ENCODE measurements around the gene BAZ2B. TPM values are rescaled to one million over a fixed set of nuclear protein-coding genes. Genes with fewer than 3 reads are reported as not detected.

Gene BAZ2B
- total and polyA plus RNA-seq, 4 donors: 18.3 to 266 (median 39.5) TPM

DNA sequence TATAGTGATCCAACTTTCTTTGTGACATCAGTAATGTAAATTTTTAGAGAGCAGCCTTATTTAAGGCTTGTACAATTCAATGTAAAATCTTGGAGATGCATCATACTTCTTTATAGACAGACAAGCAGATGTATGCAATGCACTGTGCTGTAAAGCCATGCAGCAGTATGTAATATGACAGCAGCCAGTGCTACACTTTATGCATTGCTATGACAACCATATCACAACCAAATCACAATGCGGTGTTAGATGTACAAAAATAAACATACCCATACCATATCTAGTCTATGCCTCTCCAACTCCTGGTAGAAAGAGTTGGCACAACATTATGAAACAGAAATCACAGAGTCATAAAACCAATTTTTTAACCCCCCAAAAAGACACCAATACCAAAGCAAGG lies 219.5 kb downstream of the BAZ2B start:
- no peaks in the 10 kb centered on the region for H3K9me3 ChIP-seq (ENCODE audit: control insufficient read depth in 4 of 4, insufficient read depth in 3 of 4, low read length in 3 of 4)
- H3K9ac ChIP-seq (ENCODE audit: insufficient read depth in 1 of 2, low read length in 2 of 2): no peak overlapping the region
- DNase-seq (peak; percentile 14 to 63 (median 35)), ATAC-seq (ENCODE audit: insufficient read depth, low FRiP score) (no peak)
- no peak overlapping the region for H3K27ac ChIP-seq (ENCODE audit: low read depth in 1 of 2, low read length in 1 of 2)
- peaks cover 5 to 13% (median 12%) of the 10 kb centered on the region in 4 donors for H3K36me3 ChIP-seq (ENCODE audit: control insufficient read depth in 4 of 4, insufficient read depth in 4 of 4, low read length in 4 of 4)
- H3K27me3 ChIP-seq (ENCODE audit: control insufficient read depth in 3 of 3, insufficient read depth in 3 of 3, low read length in 2 of 3): no peaks in the 10 kb centered on the region
- WGBS, 2 donors: 88 to 89% methylated on average over 1 of the region's 1 CpG
- TF ChIP-seq, protein P1, sequence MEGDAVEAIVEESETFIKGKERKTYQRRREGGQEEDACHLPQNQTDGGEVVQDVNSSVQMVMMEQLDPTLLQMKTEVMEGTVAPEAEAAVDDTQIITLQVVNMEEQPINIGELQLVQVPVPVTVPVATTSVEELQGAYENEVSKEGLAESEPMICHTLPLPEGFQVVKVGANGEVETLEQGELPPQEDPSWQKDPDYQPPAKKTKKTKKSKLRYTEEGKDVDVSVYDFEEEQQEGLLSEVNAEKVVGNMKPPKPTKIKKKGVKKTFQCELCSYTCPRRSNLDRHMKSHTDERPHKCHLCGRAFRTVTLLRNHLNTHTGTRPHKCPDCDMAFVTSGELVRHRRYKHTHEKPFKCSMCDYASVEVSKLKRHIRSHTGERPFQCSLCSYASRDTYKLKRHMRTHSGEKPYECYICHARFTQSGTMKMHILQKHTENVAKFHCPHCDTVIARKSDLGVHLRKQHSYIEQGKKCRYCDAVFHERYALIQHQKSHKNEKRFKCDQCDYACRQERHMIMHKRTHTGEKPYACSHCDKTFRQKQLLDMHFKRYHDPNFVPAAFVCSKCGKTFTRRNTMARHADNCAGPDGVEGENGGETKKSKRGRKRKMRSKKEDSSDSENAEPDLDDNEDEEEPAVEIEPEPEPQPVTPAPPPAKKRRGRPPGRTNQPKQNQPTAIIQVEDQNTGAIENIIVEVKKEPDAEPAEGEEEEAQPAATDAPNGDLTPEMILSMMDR (IDR thresholded peaks at IDR 0.05; ENCODE audit: control extremely low read depth, extremely low read depth): no peak
- H3K4me1 ChIP-seq (ENCODE audit: control insufficient read depth in 5 of 5, insufficient read depth in 5 of 5, low read length in 5 of 5): peaks cover 0 to 4% (median 0%) of the 10 kb centered on the region in 5 donors
- no peak overlapping the region for H3K4me3 ChIP-seq

GRCh38 chr2:159382447-159383028 lies 233.8 kb downstream of the BAZ2B start:
- no peak overlapping the region for H3K27ac ChIP-seq (ENCODE audit: low read depth in 1 of 2, low read length in 1 of 2)
- 96 to 98% methylated on average over 6 of the region's 6 CpGs for WGBS, 2 donors
- no peak overlapping the region for H3K4me3 ChIP-seq
- TF ChIP-seq, protein P1 (IDR thresholded peaks at IDR 0.05; ENCODE audit: control extremely low read depth, extremely low read depth): no peak
- ATAC-seq (ENCODE audit: insufficient read depth, low FRiP score): no peak
- no peaks in the 10 kb centered on the region for H3K9me3 ChIP-seq (ENCODE audit: control insufficient read depth in 4 of 4, insufficient read depth in 3 of 4, low read length in 3 of 4)
- H3K4me1 ChIP-seq (ENCODE audit: control insufficient read depth in 5 of 5, insufficient read depth in 5 of 5, low read length in 5 of 5): no peaks in the 10 kb centered on the region
- H3K27me3 ChIP-seq (ENCODE audit: control insufficient read depth in 3 of 3, insufficient read depth in 3 of 3, low read length in 2 of 3): no peaks in the 10 kb centered on the region
- H3K9ac ChIP-seq (ENCODE audit: insufficient read depth in 1 of 2, low read length in 2 of 2): no peak overlapping the region
- no peak for DNase-seq
- peaks cover 6 to 47% (median 29%) of the 10 kb centered on the region in 4 donors for H3K36me3 ChIP-seq (ENCODE audit: control insufficient read depth in 4 of 4, insufficient read depth in 4 of 4, low read length in 4 of 4)

DNA sequence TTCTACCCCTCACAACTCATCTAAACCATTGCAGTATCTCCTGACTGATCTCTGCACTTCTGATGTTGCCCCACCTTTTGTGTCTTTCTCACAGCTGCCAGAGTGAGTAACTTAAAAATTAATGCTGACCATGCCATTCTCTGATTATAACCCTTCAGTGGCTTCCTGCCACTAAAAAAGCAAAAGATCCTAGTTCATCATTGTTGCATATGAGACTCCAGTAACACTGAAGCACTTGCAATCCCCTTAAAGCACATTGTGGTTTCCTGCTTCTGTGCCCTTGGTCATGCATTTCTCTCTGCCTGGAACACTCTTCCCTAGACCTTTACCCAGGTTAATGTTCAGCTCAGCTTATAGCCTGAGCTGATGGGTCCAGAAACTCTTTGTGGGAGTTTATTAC lies 234.8 kb downstream of the BAZ2B start:
- DNase-seq: no peak
- H3K9ac ChIP-seq (ENCODE audit: insufficient read depth in 1 of 2, low read length in 2 of 2): no peak overlapping the region
- peaks cover 6 to 43% (median 29%) of the 10 kb centered on the region in 4 donors for H3K36me3 ChIP-seq (ENCODE audit: control insufficient read depth in 4 of 4, insufficient read depth in 4 of 4, low read length in 4 of 4)
- no peak for ATAC-seq (ENCODE audit: insufficient read depth, low FRiP score)
- no peaks in the 10 kb centered on the region for H3K9me3 ChIP-seq (ENCODE audit: control insufficient read depth in 4 of 4, insufficient read depth in 3 of 4, low read length in 3 of 4)
- H3K4me1 ChIP-seq (ENCODE audit: control insufficient read depth in 5 of 5, insufficient read depth in 5 of 5, low read length in 5 of 5): no peaks in the 10 kb centered on the region
- TF ChIP-seq, protein P1 (IDR thresholded peaks at IDR 0.05; ENCODE audit: control extremely low read depth, extremely low read depth): no peak
- H3K27me3 ChIP-seq (ENCODE audit: control insufficient read depth in 3 of 3, insufficient read depth in 3 of 3, low read length in 2 of 3): no peaks in the 10 kb centered on the region
- no peak overlapping the region for H3K4me3 ChIP-seq
- H3K27ac ChIP-seq (ENCODE audit: low read depth in 1 of 2, low read length in 1 of 2): no peak overlapping the region
